Stimulated activated CD4-positive, alpha-beta T cell treated with anti-CD3 and anti-CD28 coated beads, Interleukin-4, amount 100 ng/mL, for 1 hour (primary cell): ENCODE results near the gene SBF2.
"Not testable (repeated sequence)": the region's sequence is repeated elsewhere in the genome, so short reads cannot be mapped to it uniquely, and the experiment has no call there.

Experiments used
- DNase-seq: peaks from one replicate; pipeline ENCODE4 v3.0.0-alpha.2; 2020

The SBF2 gene

DNA sequence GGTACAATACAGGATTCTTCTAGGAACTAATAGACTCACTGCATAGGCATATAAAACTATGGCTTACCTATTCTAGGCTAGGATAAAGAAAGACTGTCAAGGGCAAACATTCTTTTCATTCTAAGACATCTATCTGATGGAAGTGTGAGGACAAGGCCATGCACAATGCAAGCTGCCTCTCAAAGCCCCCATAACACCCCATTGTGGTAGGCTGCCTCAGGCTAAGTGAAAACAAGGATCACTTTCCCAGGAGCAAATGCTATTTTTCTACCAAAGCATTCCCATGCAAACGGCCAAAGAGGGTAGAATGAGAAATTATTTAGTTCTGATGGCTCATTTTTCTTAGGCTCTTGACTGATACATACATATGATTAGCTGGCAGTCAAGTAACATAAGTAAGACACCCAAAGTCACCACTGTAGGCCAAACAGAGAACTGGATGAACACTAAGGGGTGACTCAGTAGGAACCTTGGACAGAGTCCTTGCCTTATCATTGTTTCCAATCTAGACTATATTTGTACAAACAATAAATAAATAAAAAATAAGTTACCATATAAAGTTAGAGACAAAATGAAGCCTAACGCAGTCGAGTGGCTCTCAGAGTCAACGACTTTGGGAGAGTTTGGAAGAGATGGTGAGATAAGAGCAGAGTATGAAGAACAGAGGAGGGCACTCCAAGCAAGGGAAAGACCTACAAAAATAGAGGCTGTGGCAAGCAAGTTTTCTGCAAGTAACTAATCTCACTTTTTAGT, 303.6 kb downstream of the SBF2 start:
- DNase-seq: no peak

DNA sequence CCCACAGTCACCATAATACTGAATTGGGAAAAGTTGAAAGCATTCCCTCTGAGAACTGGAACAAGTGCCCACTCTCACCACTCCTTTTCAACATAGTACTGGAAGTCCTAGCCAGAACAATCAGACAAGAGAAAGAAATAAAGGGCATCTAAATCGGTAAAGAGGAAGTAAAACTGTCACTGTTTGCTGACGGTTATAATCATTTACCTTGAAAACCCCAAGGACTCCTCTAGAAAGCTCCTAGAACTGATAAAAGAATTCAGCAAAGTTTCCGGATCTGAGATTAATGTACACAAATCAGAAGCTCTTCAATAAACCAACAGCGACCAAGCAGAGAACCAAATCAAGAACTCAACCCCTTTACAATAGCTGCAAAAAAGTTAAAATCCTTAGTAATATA, 306.7 kb downstream of the SBF2 start:
- not testable (repeated sequence) for DNase-seq

- DNase-seq: no peak
These were observed 311.0 kb downstream of the SBF2 start for GRCh38 chr11:9982796-9983579.

DNA sequence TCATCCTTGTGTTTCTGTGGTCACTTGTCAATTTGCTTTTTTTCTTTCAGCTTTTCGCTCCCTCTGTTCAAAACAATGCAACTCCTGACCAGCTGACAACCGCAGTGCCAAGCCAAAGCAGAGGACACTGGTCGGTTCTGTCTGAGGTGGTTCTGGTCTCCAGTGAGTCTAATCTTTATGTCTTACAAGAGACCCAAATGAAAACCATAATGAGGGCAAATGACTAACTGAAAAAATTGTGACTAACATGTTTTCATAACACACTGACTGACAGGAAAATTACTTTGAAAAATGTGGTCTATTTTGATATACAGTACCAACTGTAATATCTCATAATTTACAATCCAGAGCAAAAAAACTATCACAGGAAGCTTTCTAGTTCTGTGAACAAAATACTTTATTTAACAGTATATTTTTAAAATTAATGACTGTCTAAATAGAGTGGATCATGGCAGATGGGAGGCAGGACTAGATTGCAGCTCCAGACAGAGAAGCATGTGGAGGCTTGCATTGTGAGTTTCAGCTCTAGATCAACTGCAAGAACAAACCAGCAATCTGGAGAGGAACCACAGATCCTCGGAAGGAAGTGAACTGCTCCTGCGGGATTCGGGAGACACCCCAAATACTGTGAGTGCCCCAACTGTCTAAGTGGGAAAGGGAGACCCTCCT, 311.8 kb downstream of the SBF2 start:
- DNase-seq: no peak

GRCh38 chr11:9980931-9981330, 313.1 kb downstream of the SBF2 start:
- no peak for DNase-seq

DNA sequence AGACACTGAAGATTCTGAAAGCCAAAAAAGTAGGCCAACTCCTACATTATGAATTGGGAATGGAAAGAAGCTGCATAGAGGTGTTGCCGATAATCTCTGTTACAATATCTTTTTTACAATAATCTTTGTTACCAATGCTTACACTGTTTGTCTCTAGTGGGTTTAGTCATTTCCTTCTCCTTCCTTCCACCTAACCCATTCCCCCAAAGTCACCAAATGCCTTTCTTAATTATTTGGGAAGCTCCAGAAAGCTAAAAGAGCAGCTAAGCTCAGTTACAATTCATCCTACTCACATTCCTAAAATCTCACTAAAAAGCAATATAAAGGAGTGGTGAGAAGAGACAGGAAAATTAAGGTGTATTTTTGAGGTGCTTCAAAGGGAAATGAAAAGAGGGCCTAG, 316.5 kb downstream of the SBF2 start:
- DNase-seq: no peak

DNA sequence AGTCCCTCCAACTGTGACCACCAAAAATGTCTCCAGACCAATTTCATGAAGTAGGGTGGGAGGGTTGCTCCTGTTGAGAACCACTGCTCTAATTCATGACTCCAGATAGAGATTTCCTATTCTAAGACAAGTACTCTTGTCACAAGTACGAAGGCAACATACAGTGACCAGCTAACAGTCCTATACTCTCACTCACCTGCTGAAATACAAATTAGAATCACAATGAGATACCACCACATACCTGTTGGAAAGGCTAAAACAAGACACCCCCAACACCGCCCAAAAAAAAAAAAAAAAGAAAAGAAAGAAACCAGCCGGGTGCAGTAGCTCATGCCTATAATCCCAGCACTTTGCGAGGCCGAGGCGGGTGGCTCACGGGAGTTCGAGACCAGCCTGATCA, 319.6 kb downstream of the SBF2 start:
- DNase-seq: no peak

DNA sequence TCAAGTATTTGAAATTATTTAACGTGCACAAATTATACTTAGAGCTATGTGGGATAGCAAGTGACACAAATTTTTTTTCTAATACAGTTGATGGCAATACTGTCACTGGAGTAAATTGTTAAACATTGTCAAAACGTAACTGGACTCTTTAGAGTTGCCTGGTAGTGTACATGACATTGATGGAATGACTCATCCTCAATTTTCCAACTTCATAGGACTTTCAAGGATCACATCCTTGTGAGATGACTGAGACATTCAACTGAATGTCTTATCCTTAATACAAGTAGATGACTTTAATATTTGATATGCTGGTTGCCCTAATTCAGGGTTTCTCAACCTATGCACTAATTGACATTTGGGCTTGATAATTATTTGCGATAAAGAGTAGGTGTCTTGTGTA, 320.1 kb downstream of the SBF2 start:
- DNase-seq: no peak

DNA sequence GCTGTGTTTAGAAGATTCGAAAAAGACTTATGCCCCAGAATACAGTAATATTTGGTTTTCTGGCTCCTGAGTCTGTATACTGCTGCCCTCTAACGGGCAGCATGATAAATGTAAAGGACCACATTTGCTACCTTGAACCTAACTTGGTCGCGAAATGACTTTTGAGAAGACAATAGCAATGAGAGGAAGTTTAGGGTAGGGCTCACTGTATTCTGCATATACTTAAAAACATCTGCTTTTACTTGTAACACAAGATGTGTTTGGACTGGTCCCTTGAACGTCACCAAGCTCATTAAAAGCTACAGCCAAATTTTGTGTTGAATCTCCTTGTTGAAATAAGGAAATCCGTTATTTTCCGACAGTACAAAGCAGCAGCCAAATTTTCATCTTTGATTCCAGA, 321.0 kb downstream of the SBF2 start:
- no peak for DNase-seq

DNA sequence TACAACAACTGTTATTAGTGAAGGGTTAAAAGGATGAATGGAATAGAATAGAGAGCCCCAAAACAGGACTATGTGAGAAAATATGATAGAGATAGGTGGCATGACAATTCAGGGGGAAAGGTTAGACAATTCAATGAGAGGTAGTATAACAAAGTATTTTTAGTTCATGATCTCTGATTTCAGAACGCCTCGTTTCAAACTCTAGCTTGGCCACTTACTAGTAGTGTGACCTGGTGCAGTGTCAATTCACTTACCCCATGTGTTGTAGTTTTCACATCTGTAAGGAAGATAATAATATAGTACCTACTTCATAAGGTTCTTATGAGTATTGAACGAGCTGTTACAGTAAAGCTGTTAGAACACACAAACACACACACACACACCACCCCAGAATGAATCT, 322.1 kb downstream of the SBF2 start:
- DNase-seq: no peak

GRCh38 chr11:9969068-9969467, 325.0 kb downstream of the SBF2 start:
- DNase-seq: no peak

DNA sequence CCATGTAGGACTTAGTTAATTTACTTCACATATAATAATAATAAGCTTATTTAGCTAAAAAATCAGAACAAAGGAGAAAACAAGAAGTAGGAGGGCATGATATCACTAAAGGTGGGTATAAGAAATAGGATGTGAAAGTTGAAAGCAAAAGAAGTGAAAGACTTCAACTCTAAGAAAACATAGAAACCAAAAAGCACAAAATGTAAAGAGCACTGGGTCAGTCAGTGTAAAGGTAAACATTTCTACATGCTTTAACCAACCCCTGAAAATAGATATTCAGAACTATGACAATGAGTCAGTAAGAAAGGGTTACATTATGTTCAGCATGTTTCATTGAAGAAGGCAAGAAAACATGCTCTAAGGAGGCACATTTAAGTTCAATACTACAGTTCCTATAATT, 331.3 kb downstream of the SBF2 start:
- no peak for DNase-seq

- DNase-seq: no peak
These were observed 336.9 kb downstream of the SBF2 start for GRCh38 chr11:9957072-9957471.

GRCh38 chr11:9956483-9956882, 337.5 kb downstream of the SBF2 start:
- DNase-seq: no peak

GRCh38 chr11:9955391-9955790, 338.6 kb downstream of the SBF2 start:
- no peak for DNase-seq

GRCh38 chr11:9953994-9954626, 339.9 kb downstream of the SBF2 start:
- DNase-seq: no peak

DNA sequence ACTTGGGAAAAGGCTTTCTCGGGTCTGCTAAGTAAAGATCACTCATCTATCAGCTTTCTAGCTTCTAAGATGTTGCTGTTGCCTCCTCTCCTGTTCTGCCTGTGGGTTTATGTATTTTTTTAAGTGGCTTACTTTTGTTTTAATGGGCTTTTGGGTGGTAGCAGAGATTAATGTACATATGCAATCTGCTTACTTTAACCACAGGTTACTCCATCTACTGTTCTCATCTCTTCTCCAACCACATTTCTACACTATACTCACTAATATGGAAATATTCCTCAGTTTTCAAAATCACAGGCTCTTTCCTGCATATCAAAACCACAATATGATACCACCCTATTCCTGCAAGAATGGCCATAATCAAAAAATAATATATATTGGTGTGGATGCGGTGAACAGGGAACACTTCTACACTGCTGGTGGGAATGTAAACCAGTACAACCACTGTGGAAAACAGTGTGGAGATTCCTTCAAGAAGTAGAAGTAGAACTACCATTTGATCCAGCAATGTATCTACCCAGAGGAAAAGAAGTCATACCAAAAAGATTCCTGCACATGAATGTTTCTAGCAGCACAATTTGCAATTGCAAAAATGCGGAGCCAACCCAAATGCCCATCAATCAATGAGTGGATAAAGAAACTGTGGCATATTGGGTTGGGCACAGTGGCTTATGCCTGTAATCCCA, 341.4 kb downstream of the SBF2 start:
- DNase-seq: no peak

GRCh38 chr11:9951807-9952206, 342.2 kb downstream of the SBF2 start:
- no peak for DNase-seq

GRCh38 chr11:9950462-9950861, 343.6 kb downstream of the SBF2 start:
- DNase-seq: no peak

DNA sequence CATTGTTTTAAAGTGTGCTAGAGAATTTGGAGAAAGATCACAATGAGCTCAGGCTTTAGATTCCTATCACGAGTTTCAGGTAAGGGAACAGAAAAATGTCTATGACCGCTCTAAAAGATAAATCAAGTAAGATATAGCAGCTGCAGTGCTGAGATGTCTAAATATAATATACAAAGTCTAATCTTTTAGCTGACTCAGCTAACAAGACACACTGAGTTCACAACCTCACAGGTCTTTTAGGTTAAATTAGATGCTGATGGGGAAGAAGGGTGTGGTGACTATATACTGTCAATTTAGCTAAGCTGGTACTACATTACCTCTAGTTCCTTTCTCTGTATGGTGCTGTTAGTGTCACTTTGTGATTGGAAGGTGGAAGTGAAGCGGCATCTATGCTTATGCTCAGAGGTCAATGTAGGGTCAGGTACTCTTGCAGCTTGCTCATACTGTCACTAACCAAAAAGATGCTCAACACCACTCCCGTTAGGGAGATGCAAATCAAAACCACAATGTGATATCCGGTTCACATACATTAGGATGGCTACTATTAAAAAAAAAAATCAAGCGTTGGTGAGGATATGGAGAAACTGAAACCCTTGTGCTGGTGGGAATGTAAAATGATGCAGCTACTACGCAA, 346.7 kb downstream of the SBF2 start:
- DNase-seq: no peak

DNA sequence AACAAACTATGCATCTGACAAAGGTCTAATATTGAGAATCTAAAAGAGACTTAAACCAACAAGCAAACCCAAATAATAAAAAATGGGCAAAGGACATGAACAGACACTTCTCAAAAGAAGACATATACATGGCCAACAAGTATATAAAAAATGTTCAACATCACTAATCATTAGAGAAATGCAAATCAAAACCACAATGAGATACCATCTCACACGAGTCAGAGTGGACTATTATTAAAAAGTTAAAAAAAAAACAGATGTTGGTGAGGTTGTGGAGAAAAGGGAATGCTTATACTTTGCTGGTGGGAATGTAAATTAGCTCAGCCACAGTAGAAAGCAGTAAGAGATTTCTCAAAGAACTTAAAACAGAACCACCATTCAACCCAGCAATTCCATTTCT, 348.3 kb downstream of the SBF2 start:
- DNase-seq: not testable (repeated sequence)

DNA sequence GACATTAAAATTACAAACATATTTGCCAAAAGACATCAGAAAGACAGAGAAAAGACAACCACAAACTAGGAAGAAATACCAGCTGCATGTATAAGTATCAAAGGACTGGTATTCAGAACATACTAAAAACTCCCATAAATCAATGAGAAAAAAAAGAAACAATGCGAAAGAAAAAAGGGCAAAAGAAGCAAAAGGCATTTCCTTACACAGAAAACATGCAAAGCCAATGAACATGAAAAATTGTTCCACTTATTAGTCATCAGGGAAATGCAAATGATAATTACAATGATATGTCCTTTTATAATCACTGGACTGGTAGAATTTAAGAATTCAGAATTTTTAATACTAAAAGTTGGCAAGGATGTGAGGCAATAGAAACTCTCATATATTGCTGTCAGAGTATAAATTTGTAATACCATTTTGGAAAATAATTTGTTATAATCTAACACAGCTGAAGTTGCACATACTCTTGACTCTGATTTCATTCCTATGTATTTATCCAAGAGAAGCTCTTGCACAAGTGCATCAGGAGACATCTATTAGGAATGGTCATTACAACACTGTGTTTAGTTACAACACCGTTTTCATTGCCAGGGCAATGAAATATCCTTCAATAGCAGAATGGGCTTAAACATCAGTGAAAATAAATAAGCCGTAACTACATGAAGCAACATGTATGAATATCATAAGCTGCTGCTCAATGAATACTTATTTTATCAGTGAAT, 350.5 kb downstream of the SBF2 start:
- no peak for DNase-seq
